B cell (primary cell): ENCODE measurements around the gene CHD1. TPM values are rescaled to one million over a fixed set of nuclear protein-coding genes. Genes with fewer than 3 reads are reported as not detected.

ENCODE experiments used
- ATAC-seq: fragments of 200-7000 bp; cut with Tn5 transposase; one replicate; pipeline ENCODE4 v1.10.0; 2021; ENCODE audit warnings: low read depth, mild to moderate bottlenecking, moderate number of reproducible peaks, moderate library complexity
- CTCF ChIA-PET: fragments of 350-600 bp; sonication (Branson Sonifier 250); formaldehyde crosslinking; loops from one replicate; lab custom pipeline; 2021; ENCODE audit warnings: antibody characterized with exemption, inconsistent platforms; lab: Charles Lee
- POLR2A ChIA-PET: fragments of 350-600 bp; sonication (Branson Sonifier 250); formaldehyde crosslinking; loops from one replicate; lab custom pipeline; 2021; ENCODE audit warnings: antibody characterized with exemption; lab: Charles Lee
- DNase-seq: peaks from one replicate; pipeline ENCODE4 v3.0.0; 2013
- H2AFZ ChIP-seq: 2 replicates; pipeline ENCODE4 v1.6.1; 2012; ENCODE audit warnings: mild to moderate bottlenecking, low read depth, low read length; ENCODE audit not compliant: insufficient read depth, poor library complexity, severe bottlenecking
- H3K27ac ChIP-seq, 2 donors: 1 replicate in 1 of 2; 2 replicates in 1 of 2; pipeline ENCODE4 v1.5.1; 2012 to 2013; ENCODE audit warnings: low read length in 2 of 2, mild to moderate bottlenecking in 2 of 2, moderate library complexity in 1 of 2
- H3K27me3 ChIP-seq, 4 experiments: fragments of 200-600 bp in 1 of 4; sonication (generic) in 1 of 4; replicated peaks in 1 of 4; 1 replicate in 2 of 4; 2 replicates in 2 of 4; pipeline versions ENCODE4 v1.6.1 to v1.7.0; 2013 to 2016; ENCODE audit warnings: low read length in 3 of 4, mild to moderate bottlenecking in 2 of 4, mixed read lengths in 1 of 4, moderate library complexity in 1 of 4; ENCODE audit not compliant: insufficient read depth in 4 of 4, control insufficient read depth in 3 of 4; ENCODE audit errors: control extremely low read depth in 1 of 4
- H3K36me3 ChIP-seq, 2 experiments: replicated peaks in 1 of 2; 1 replicate in 1 of 2; 2 replicates in 1 of 2; pipeline versions ENCODE4 v1.6.1 to v1.7.1; 2013; ENCODE audit warnings: low read length in 1 of 2; ENCODE audit not compliant: insufficient read depth in 2 of 2, control insufficient read depth in 1 of 2; ENCODE audit errors: control extremely low read depth in 1 of 2, extremely low read depth in 1 of 2
- H3K4me1 ChIP-seq, 2 donors: fragments of 200-600 bp in 1 of 2; sonication (generic) in 1 of 2; 1 replicate in 1 of 2; 2 replicates in 1 of 2; pipeline versions ENCODE4 v1.5.1 to v1.6.1; 2013 to 2017; ENCODE audit warnings: low read length in 2 of 2; ENCODE audit not compliant: control insufficient read depth in 2 of 2, insufficient read depth in 2 of 2
- H3K4me2 ChIP-seq: replicated peaks from 2 replicates; pipeline ENCODE3; 2012; ENCODE audit warnings: mild to moderate bottlenecking, low read depth, low read length; ENCODE audit not compliant: poor library complexity, severe bottlenecking
- H3K4me3 ChIP-seq, 5 experiments: fragments of 200-600 bp in 1 of 5; sonication (generic) in 1 of 5; 1 replicate in 3 of 5; 2 replicates in 2 of 5; pipeline versions ENCODE4 v1.5.1 to v1.7.0; 2011 to 2016; ENCODE audit warnings: low read length in 4 of 5, mild to moderate bottlenecking in 4 of 5, low read depth in 2 of 5, control low read depth in 1 of 5, moderate library complexity in 1 of 5; ENCODE audit not compliant: insufficient read depth in 1 of 5; ENCODE audit errors: control extremely low read depth in 1 of 5, extremely low read depth in 1 of 5
- H3K79me2 ChIP-seq: fragments of 200-600 bp; sonication (generic); one replicate; pipeline ENCODE4 v1.6.0; 2016; ENCODE audit warnings: low read length; ENCODE audit not compliant: control insufficient read depth, insufficient read depth
- H3K9ac ChIP-seq: fragments of 200-600 bp; sonication (generic); 2 replicates; pipeline ENCODE4 v1.6.1; 2017; ENCODE audit warnings: mild to moderate bottlenecking, low read length, moderate library complexity
- H3K9me3 ChIP-seq, 3 donors: one replicate each; pipeline versions ENCODE4 v1.6.1 to v1.7.1; 2013; ENCODE audit warnings: low read length in 2 of 3; ENCODE audit not compliant: control insufficient read depth in 2 of 3, insufficient read depth in 1 of 3; ENCODE audit errors: control extremely low read depth in 1 of 3
- H4K20me1 ChIP-seq: 2 replicates; pipeline ENCODE4 v1.6.0; 2012; ENCODE audit warnings: mild to moderate bottlenecking, low read length; ENCODE audit not compliant: insufficient read depth, control insufficient read depth, poor library complexity, severe bottlenecking
- H3K27ac Mint-ChIP-seq: one replicate; pipeline ENCODE4 v1.8.0; 2021; ENCODE audit warnings: mixed read lengths
- H3K27me3 Mint-ChIP-seq: one replicate; pipeline ENCODE4 v1.8.0; 2021; ENCODE audit warnings: mixed read lengths
- H3K4me1 Mint-ChIP-seq: one replicate; pipeline ENCODE4 v1.8.0; 2021; ENCODE audit warnings: mixed read lengths
- H3K4me3 Mint-ChIP-seq: one replicate; pipeline ENCODE4 v1.8.0; 2021; ENCODE audit warnings: mixed read lengths
- H3K9me3 Mint-ChIP-seq: one replicate; pipeline ENCODE4 v1.8.0; 2022; ENCODE audit warnings: mixed read lengths; ENCODE audit not compliant: insufficient read depth
- EZH2 ChIP-seq: IDR thresholded peaks from 2 replicates; pipeline ENCODE4 v1.6.1; 2012; ENCODE audit warnings: borderline replicate concordance, low read depth, mild to moderate bottlenecking, moderate library complexity, low read length; ENCODE audit not compliant: insufficient read depth, poor library complexity, severe bottlenecking
- WGBS: methylation state at CpG from one replicate; pipeline ENCODE4 v1.1.5; 2013; ENCODE audit warnings: missing lambda C conversion rate; ENCODE audit not compliant: insufficient coverage; 5-methylcytosine and 5-hydroxymethylcytosine counted together
- intact Hi-C: fragments of 100-400 bp; cut with micrococcal nuclease; formaldehyde crosslinking; loops from one replicate; pipeline ENCODE4 v1.10.0; 2022
- polyA plus RNA-seq: library from polyadenylated mRNA; depleted of rRNA; stranded (reverse); fragments of >200 nt; gene quantifications from 2 replicates; pipeline ENCODE4 v1.2.3, GENCODE V29; 2012
- total RNA-seq, 2 donors: library from RNA; stranded (reverse); fragments of 120-200 nt in 1 of 2; gene quantifications; 1 replicate in 1 of 2; 2 replicates in 1 of 2; pipeline versions ENCODE4 v1.2.3 to v1.2.4, GENCODE V29; 2013 to 2022
- TF ChIP-seq, protein P1 (sequence below): fragments of 200-600 bp; IDR thresholded peaks from one replicate; pipeline ENCODE4 v1.8.0; 2022; ENCODE audit warnings: antibody characterized with exemption, mild to moderate bottlenecking

The CHD1 gene
- total and polyA plus RNA-seq, 2 donors (not counting 1 experiment from before 2014, with no cell fraction given) = 27.8 to 91.4 TPM

DNA sequence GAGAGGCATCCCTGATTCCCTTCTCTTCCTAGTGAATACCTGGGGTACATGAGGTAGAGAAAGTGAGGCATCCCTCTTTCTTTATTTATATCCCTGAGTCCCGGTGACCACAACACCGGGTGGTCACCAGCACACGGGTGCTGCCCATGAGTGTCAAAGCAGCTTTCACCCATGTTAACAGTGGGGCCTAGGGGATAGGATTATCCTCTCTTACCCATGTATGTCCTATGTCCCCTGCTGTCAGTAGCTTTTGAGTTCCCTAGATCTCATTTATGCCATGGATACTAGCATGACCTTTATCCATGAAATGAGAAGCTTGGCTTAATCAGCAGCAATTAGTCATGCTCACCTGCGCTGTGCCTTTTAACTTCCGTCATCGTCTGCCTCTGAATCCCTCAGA, 83.9 kb downstream of the CHD1 start:
- TF ChIP-seq, protein P1, sequence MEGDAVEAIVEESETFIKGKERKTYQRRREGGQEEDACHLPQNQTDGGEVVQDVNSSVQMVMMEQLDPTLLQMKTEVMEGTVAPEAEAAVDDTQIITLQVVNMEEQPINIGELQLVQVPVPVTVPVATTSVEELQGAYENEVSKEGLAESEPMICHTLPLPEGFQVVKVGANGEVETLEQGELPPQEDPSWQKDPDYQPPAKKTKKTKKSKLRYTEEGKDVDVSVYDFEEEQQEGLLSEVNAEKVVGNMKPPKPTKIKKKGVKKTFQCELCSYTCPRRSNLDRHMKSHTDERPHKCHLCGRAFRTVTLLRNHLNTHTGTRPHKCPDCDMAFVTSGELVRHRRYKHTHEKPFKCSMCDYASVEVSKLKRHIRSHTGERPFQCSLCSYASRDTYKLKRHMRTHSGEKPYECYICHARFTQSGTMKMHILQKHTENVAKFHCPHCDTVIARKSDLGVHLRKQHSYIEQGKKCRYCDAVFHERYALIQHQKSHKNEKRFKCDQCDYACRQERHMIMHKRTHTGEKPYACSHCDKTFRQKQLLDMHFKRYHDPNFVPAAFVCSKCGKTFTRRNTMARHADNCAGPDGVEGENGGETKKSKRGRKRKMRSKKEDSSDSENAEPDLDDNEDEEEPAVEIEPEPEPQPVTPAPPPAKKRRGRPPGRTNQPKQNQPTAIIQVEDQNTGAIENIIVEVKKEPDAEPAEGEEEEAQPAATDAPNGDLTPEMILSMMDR = no peak
- TF ChIP-seq EZH2 = no peak
- H3K27ac ChIP-seq = no peak overlapping the region
- H3K4me3 ChIP-seq = no peak overlapping the region
- Mint-ChIP-seq H3K4me3 (no peak overlapping the region), H3K27me3 (no peaks in the 10 kb centered on the region), H3K4me1 (no peaks in the 10 kb centered on the region), H3K9me3 (no peaks in the 10 kb centered on the region), H3K27ac (no peak overlapping the region)
- WGBS = no CpG with 5 or more reads among the region's 6 CpGs
- no peaks in the 10 kb centered on the region for H3K36me3 ChIP-seq
- no peak overlapping the region for H2AFZ ChIP-seq
- POLR2A ChIA-PET = no interaction called here
- DNase-seq = no peak
- H3K79me2 ChIP-seq = no peaks in the 10 kb centered on the region
- no peak for ATAC-seq
- H3K4me1 ChIP-seq = no peaks in the 10 kb centered on the region
- H3K27me3 ChIP-seq = no peaks in the 10 kb centered on the region
- H3K9ac ChIP-seq = no peak overlapping the region
- H3K4me2 ChIP-seq = no peak overlapping the region
- CTCF ChIA-PET = interaction anchor here (1.4 kb wide), 1 partner anchor 14 kb away, joined by 3 read pairs; no protein-coding TSS in a partner anchor
- intact Hi-C loops = no loop called here
- H4K20me1 ChIP-seq = no peaks in the 10 kb centered on the region
- H3K9me3 ChIP-seq = peaks cover 0 to 13% (median 8%) of the 10 kb centered on the region in 3 donors

DNA sequence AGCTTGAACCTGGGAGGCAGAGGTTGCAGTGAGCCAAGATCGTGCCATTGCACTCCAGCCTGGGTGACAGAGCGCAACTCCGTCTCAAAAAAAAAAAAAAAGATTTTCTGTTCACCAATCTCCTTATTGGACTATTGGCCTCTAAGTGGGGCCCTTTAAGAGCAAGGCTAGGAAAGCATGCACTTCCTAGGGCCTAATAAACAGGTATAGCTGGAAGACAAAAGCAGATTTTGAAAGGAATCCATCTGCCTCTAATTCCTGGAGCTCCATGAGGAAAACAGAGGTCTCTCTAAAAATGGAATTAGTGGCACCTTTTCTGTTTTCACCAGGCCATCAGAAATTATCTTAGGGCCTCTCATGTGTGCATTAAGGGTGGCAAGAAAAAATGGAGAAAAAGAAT, 85.3 kb downstream of the CHD1 start:
- DNase-seq (no peak), ATAC-seq (no peak)
- no peak for TF ChIP-seq EZH2
- TF ChIP-seq, protein P1 = no peak
- Histone ChIP-seq H4K20me1 (no peaks in the 10 kb centered on the region), H3K4me2 (no peak overlapping the region), H3K9ac (no peak overlapping the region), H3K4me3 (no peak overlapping the region), H3K36me3 (no peaks in the 10 kb centered on the region), H3K27me3 (no peaks in the 10 kb centered on the region), H3K79me2 (no peaks in the 10 kb centered on the region), H2AFZ (no peak overlapping the region), H3K9me3 (peaks cover 0 to 13% (median 8%) of the 10 kb centered on the region in 3 donors), H3K27ac (no peak overlapping the region), H3K4me1 (no peaks in the 10 kb centered on the region)
- ChIA-PET POLR2A (no interaction called here), CTCF (interaction anchor here (1.4 kb wide), 1 partner anchor 13 kb away, joined by 3 read pairs; no protein-coding TSS in a partner anchor)
- Mint-ChIP-seq H3K9me3 (no peaks in the 10 kb centered on the region), H3K27ac (no peak overlapping the region), H3K27me3 (no peaks in the 10 kb centered on the region), H3K4me3 (no peak overlapping the region), H3K4me1 (no peaks in the 10 kb centered on the region)
- intact Hi-C loops = no loop called here
- WGBS = 100% methylated on average over 3 of the region's 3 CpGs
